HG03175 (cell line): ENCODE measurements around the gene CFAP74.

ENCODE experiments used
- ATAC-seq: cut with Tn5 transposase; IDR thresholded peaks from one replicate; pipeline ENCODE4 v1.9.1; 2021; ENCODE audit warnings: mild to moderate bottlenecking, moderate library complexity; ENCODE audit not compliant: unreplicated experiment

Gene CFAP74

DNA sequence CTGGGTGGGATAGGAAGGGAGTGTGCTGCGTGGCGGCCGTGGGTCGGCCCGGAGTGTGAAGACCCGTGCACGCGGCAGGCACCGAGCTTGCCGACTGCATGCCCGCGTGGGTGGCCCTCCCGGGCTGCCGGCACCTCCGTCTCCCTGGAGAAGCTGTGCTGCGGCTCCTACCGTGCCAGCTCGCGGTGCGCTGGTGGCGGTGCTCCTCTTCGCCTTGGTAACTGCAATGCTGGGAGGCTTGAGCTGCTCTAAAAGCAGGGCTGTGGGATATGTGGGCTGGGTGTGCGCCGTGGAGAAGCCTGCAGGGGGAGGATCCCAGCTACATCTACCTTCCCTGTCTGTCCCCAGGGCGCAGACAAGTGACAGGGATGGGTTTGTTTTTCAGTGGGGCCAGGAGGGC, 18.0 kb upstream of the CFAP74 start:
- no peak for ATAC-seq

DNA sequence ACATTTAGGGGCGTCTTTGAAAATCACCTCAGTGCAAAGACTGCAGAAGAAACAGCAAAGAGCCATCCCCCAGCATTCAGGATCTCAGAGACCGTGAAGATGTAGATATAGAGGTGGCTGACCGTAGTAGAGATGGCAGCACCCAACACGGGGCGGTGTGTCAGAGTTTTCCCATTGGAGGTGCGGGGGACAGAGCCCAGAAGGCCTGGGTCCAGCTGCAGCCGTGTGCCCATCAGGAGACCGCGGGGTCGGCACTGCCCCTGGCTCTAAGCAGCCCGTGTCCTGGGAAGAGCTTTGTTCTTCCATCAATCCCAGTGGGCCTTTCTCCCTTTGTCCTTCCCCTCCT, 16.7 kb upstream of the CFAP74 start:
- no peak for ATAC-seq

DNA sequence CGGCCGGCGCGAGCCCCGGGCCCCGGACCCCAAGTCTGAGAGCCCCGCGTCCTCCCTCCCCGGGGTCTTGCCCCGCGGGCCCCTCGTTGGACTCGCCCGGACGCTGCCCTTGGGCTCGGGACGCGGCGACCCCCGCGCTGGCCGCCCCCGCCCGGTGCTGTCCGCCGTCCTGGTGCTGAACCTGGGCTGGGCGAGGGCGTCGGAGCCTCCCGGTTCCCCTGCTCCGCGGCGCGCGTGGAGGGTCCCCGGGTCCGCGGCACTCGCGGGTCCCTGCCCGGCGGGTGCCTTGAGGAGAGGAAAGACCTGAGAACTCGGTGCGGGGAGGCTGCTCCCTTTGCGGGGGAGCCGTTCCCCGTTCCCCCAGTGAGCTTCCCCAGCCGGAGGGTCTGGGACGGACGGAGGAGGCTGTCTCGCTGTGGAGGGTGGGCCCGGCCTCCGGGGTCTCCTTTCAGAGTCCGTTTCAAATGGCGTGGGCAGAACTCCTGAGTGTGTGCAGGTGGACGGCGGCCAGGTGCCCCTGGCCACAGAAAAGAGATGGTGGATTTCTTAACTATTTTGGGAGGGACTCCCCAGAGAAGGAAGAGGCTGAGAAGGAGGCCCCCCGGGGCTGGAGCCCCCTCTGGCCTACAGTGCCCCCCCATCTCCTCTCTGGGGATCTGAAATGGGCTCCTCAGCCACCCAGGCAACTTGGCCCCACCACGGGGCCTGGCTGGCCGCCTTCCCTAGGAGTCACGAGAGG, 16.2 kb upstream of the CFAP74 start:
- ATAC-seq: no peak

DNA sequence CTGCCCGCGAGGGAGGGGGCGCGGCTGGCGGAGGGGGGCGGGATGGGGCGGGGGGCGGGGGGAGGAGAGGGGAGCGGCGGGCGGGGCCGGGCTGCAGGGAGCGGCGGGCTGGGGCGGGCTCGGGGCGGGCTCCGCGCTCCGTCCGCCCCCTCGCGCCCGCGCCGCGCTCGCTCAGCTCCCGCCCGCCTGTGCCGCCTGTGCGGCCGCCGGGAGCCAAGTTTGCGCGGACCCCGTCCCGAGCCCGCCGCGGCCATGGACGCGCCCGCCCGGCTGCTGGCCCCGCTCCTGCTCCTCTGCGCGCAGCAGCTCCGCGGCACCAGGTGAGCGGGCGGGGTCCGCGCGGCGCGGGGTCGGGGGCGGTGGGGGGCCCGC, 15.6 kb upstream of the CFAP74 start, which contains the start of gene GABRD:
Gene GABRD, plus strand, starts transcription at position 174 of the 372 bp plus-strand sequence. Its CDS starts 79 bp downstream, at position 253.
- ATAC-seq: no peak

DNA sequence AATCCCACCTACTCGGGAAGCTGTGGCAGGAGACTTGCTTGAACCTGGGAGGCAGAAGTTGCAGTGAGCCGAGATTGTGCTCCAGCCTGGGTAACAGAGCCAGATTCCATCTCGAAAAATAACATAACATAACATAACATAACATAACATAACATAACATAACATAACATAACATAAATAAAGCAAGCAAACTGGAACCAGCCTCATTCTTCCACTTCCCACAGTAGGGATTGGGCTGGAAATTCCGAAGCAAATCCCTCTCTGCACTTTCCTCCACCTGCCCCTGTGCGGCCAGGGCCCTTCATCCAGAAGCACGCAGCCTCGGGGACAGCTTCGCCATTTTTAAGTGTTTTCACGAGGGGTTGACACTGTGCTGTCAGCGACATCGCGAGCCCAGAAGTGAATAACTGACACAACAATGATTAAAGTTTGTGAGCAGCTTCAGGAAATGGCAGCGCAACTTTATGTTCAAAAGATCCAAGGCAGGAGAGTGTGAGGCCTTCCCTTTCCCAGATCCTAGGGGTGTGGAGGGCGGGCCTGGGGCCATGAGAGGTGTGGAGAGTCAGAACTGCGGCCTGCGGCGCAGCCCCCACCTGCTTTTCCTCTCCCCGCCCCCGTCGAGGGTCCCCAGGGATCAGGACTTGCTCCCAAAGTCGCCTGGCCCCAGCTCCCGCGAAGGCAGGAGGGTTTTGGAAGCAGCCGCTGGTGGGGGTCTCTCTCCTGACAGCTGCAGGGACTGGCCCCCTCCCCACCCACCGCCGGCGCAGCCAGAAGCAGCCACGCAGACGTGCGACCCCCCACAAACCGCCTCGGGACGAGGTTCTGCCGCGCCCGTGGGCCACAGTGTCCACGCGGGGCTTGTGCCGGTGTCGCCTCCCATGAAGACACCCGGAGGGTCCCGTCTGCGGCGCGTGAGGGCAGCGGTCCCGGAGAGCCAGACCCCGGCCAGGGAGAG, 14.9 kb upstream of the CFAP74 start:
- ATAC-seq: no peak

DNA sequence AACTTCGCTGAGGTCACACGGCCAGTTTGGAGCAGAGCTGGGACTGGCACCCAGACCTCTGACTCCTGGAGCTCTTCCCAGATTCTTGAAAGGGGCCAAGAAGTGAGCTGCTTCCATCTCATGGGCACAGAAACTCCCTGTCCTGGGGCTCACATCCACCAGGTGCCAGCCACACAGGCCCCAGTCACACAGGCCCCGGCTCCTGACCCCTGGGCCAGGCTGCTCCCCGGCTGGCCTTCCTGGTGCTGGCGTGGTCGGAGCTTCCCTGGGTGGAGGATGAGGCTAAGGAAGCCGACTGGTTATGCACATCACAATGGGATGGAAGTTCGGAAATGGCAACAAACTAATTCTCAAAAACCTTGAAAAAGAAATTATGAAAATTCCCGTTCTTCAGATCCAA, 12.5 kb upstream of the CFAP74 start:
- no peak for ATAC-seq

DNA sequence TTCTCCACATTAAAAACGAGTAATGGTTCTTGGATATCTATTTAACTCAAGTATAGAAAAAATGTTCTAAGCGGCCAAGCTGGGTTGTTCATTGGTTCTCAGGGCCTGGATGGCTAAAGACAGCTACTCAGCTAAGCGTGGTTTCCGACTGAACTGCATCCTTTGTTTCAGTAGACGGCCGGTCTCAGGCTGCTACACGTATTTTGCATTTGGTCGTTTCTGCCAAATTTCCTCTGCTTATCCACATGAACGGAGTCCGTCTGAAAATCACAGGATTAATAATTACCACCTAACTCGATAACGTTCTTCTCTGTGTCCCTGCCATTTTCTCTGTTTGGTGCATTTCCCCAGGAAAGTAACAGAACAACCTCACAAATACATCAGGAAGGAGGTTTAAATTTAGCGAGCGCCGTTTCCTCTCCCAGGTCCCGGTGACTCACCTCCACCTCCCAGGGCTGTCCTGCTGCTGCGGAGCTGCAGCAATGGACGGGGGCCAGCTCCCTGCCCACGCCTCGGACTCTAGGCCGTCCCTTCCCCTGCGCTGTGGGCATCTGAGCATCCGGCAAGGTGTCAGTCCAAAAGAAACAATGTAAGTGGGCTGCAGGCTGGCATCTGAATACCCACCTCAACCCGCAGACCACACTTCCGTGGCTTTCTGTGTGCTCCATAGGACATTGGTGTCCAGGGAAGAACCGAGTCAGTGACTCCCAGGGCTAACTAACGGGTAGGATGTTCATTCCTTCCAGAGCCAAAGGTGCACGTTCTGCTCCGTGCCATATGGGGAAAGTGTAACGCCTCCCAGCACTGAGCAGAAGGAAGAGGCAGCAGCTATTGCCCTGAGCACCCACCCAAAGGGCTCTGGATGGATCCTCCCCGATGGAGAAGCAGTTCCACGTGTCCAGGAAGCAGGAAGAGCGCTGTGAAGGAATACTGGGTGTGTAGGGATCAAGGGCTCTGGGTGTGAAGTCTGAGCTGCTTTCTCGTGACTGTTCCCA, 11.5 kb upstream of the CFAP74 start:
- no peak for ATAC-seq

DNA sequence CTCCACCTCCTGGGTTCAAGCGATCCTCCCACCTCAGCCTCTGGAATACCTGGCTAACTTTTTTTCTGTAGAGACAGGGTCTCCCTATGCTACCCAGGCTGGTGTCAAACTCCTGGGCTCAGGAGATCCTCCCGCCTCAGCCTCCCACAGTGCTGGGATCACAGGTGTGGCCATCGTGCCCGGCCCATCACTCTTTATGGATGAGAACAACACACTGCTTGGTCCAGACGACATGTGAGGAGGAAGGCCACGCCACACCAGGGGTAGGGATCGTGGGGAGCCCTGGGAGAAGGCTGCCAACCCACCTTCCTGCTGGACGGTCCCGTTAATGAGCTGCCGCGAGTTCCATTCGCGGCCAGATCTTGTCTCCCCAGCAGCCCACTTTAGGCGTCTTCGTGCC, 10.6 kb upstream of the CFAP74 start:
- no peak for ATAC-seq

DNA sequence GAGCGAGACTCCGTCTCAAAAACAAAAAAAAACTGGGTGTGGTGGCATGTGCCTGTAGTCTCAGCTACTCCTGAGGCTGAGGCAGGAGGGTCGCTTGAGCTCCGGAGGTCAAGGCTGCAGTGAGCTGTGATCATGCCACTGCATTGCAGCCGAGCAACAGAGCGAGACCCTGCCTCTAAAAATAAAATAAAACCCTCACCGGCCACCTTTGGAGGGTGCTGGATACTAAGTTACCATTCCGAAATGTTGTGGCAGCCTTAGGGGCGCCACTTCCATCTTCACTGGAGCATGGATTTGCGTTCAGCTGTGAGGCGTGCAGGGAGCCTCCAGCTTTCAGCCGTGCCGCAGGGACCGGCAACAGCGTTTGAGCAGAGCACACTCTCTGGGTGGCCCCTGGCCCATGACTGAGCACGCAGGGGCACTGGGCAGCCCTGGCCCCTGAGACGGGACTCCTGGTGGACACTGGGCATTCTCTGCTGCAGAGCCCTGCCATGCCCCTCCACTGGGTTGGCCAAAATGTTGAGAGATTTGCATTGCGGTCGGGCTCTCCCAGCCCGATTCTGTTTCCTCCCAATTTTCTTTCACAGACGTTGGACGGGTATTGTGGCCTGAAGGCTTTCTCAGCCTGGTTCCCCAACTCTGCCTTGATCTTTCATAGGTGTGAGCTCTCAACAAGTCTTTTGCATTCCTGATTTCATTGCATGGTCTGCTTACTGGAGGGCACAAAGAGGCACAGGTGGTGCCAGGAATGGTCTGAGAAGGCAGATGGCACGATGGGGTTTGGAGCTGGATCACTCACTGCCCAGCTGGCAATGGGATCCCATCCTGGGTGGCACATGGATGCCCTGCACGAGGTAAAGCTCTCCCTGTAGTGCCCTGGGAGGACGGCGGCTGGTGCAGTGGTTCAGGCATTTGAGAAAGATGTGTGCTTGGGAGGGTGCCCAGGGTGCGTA, 5.8 kb upstream of the CFAP74 start:
- no peak for ATAC-seq

DNA sequence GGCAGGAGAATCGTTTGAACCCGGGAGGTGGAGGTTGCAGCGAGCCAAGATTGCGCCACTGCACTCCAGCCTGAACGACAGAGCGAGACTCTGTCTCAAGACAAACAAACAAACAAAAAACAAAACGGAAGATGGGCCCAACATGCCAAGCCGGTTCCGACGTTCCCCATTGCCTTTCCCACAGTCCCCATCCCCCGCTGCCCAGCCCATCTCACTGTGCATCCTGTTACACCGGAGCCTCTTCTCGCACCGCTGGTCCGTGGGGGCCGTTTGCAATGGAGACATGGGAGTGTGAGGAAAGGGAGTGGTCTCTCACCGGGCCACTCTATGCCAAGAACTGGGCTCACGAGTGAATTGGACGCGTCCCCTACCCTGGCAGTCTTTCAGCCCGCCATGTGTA, 1.3 kb upstream of the CFAP74 start:
- no peak for ATAC-seq

DNA sequence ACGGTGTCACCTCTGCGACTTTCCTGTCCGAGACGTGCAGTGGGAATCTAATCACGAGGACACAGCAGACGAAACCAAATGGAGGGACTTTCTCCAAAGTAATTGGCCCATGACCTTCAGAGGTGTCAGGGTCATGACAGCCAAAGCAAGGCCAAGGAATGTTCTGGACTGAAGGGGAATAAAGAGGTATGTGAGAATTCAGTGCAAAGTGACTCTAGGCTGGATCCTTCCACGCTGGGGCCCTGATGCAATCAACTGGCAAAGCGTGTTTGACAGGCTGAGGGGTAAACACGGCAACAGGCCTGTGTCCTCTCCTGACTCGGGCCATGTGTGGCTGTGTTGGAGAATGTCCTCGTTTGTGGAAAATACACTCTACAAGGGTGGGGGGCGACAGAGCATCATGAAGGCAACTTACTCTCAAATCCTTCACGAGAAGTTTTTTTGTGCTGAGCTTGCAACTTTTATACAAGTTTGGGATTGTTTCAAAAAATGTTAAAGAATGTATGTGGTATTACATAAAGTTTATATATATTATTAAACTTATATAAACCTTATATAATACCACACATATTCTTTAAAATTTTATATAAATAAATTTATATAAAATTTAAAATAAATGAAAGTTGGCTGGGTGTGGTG, 1.7 kb downstream of the CFAP74 start:
- no peak for ATAC-seq

DNA sequence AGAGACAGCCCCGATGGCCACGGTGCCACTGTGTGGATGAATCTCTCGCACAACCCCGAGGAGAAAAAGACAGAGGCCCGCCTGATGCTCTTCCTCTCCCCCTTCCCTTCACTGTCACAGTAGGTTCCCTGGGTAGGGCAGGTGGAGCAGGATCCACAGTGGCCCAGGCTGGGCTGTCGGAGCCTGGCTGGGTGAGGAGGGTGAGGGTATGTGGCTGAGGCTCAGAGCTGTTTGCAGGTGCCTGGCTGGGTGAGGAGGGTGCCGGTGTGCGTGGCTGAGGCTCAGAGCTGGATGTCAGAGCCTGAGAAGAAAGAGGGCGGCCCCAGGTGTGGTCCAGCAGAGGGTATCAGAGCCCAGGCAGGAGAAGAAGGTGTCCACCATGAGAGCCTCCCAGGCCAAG, 2.7 kb downstream of the CFAP74 start:
- no peak for ATAC-seq

DNA sequence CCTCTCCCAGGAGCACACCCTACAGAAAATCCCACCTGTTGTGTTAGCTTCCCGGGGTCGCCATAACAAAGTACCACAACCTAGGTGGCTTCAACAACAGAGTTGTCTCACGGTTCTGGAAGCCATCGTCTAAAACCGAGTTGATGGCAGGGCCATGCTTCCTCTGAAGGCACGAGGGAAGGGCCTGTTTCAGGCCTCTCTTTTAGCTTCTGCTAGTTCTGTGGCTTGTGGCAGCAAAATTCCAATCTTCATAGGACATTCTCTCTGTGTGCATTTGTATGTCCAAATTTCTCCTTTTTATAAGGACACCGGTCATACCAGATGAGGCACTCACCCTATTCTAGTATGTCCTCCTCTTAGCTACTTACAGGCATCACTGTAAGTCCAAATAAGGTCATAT, 3.2 kb downstream of the CFAP74 start:
- no peak for ATAC-seq

DNA sequence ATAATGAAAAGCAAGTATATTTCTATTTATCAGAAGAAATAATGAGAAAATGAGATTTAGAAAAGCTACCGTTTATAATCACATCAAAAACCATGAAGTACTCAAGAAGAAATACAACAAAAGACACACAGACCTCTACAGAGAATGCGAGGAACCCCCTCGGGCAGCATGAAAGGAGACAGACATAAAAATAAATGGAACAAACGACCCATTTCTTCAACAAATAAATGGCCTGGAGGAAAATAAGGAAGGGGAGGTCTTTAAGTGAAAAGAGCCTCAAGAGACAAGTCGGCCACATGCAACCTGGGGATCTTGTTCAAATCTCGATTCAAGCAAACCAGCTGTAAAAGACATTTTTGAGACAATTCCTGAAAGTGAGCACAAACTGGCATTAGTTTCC, 6.0 kb downstream of the CFAP74 start:
- no peak for ATAC-seq

DNA sequence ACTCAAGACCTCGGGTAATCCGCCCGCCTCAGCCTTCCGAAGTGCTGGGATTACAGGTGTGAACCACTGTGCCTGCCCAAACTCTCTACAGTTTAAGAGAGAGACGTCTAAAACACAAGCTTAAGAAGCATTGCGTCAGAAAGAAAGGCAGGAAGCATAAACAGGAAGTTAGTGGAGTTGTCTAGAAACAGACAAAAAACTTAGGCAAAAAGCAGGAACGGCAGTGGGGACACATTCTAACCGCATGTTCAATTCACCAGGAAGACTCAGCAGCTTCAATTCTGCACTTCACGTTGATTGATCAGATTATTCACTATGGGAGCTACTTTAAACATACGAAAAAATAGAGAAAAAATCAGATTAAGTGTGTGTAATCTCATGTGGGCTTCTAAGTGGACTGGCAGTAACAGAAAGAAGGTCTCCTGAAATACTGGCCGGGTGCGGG, 7.4 kb downstream of the CFAP74 start:
- ATAC-seq: no peak

DNA sequence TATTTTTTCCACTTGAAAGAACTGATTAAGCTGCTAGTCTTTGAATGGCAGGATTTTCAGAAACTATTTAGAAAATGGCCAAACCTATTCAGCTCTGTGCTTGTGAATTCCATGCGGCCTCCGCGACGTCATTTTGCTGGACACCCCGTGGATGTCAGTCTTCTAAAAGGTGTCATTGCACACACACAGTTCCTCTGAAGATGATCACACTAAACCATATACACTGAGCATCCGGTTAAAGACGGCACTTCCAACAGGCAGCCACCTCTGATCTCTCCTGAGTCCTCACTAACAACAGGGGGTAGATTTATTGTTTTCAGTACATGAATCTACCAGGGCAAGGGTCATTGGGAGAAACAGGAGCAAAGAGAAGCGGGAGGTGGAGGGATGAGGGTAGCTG, 9.1 kb downstream of the CFAP74 start:
- no peak for ATAC-seq

DNA sequence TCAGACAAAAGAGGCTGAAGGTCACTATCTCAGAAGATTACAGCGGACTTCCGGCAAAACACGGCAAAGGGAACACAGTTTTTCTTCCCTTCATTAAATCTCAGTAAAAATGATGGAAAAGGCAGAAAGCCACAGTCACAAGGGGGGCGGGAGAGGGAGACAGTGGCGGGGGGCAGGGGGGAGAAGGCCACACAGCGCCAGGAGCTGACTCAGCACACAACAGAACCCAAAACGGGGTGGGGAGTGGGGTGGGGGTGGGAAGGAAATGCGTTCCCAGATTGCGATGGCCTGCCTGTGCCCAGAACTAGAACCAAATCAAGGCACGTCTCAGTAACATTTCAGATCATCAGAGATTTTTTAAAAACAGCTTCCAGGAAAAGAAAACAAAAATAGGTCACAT, 13.4 kb downstream of the CFAP74 start:
- no peak for ATAC-seq

DNA sequence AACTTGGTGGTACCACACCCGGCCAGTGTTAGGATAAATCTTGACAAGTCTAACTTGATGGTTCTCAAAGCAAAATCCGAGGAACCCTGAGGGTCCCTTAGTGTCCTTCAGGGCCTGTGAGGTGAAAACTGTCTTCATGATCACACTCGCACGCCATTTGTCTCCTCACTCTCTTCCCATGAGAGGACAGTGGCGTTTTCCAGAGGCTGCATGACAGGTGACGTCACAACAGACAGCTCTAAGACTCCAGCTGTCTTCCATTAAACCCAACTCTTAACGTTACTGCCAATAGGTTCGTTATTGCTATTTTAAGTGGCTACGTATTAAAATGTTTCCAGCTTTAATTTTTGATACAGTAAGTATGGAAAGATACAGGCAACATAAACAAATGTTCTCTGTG, 13.8 kb downstream of the CFAP74 start:
- ATAC-seq: no peak

DNA sequence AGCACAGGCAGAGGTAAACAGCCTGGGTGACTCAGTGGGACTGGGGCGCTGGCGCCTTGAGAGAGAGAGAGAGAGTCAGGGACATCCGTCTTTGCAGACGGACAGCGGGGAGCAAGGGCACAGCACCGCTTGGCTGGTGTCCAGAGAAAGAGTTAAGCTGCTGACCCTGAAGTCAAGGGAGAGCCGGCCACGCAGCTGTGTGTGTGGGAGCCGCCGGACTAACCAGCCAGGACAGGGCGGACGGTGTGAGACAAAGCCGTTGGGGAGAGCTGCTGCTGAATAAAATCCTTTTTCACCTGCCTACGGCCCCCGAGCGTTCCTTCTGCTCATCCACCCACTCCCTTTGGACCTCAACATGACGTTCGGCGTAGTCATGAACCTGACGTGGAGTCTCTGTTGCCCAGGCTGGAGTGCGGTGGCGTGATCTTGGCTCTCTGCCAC, 14.5 kb downstream of the CFAP74 start:
- ATAC-seq: no peak
